GM12878 (cell line): ENCODE measurements around the gene TMPRSS6. TPM values are rescaled to one million over a fixed set of nuclear protein-coding genes. Genes with fewer than 3 reads are reported as not detected.

Experiments used
- ATAC-seq: fragments of 200-7000 bp; cut with Tn5 transposase; 3 replicates; pipeline ENCODE4 v1.9.1; 2020; ENCODE audit warnings: mild to moderate bottlenecking, moderate library complexity
- BruUV-seq: library from RNA; stranded (reverse); fragments of 400-500 nt; replicated peaks from 2 replicates; lab custom pipeline; 2021; lab: Mats Ljungman, UMichigan
- CTCF ChIA-PET: fragments of 300-600 bp; sonication (Branson Sonifier 250); formaldehyde crosslinking; extraction: SDS; loops from one replicate; lab custom pipeline; 2021; ENCODE audit warnings: inconsistent platforms; lab: Yijun Ruan, JAX
- POLR2A ChIA-PET: fragments of 350-600 bp; formaldehyde crosslinking; extraction: SDS; loops from one replicate; lab custom pipeline; 2021; ENCODE audit warnings: inconsistent platforms; lab: Charles Lee
- RAD21 ChIA-PET: fragments of 300-600 bp; sonication (Branson Sonifier 250); formaldehyde crosslinking; loops from one replicate; lab custom pipeline; 2023; ENCODE audit warnings: antibody characterized with exemption; ENCODE audit not compliant: unreplicated experiment; lab: Charles Lee
- SMC1A ChIA-PET: fragments of 300-600 bp; sonication (Branson Sonifier 250); formaldehyde crosslinking; loops from one replicate; lab custom pipeline; 2023; ENCODE audit not compliant: unreplicated experiment, uncharacterized antibody; lab: Charles Lee
- DNase-seq: peaks from one replicate; pipeline ENCODE4 v3.0.0-alpha.2; 2011; ENCODE audit warnings: low read depth, low spot score
- FAIRE-seq: peaks from 3 replicates; lab custom pipeline; 2011; peaks lifted over from hg19 to GRCh38; lab: Jason Lieb, UNC
- H2AFZ ChIP-seq: 2 replicates; pipeline ENCODE4 v1.6.0; 2011; ENCODE audit warnings: low read depth, low read length, control low read depth; ENCODE audit not compliant: control insufficient read depth
- H3K27ac ChIP-seq: 2 replicates; pipeline ENCODE4 v1.5.1; 2011; ENCODE audit warnings: control low read depth; ENCODE audit not compliant: control insufficient read depth, insufficient read depth
- H3K27me3 ChIP-seq, 2 experiments: replicated peaks in 1 of 2; 2 replicates each; pipeline versions ENCODE4 v1.6.0 to v1.6.1; 2011; ENCODE audit warnings: low read length in 1 of 2; ENCODE audit not compliant: control insufficient read depth in 2 of 2, insufficient read depth in 2 of 2
- H3K36me3 ChIP-seq, 2 experiments: 2 replicates each; pipeline ENCODE4 v1.5.1; 2011; ENCODE audit warnings: low read length in 1 of 2; ENCODE audit not compliant: control insufficient read depth in 2 of 2, insufficient read depth in 2 of 2
- H3K4me1 ChIP-seq: 2 replicates; pipeline ENCODE4 v1.6.1; 2011; ENCODE audit warnings: mild to moderate bottlenecking, low read length, moderate library complexity, mixed read lengths; ENCODE audit not compliant: control insufficient read depth, insufficient read depth
- H3K4me2 ChIP-seq: 2 replicates; pipeline ENCODE4 v1.6.0; 2011; ENCODE audit warnings: control low read depth; ENCODE audit not compliant: control insufficient read depth, insufficient read depth
- H3K4me3 ChIP-seq: fragments of 200-600 bp; sonication (generic); 2 replicates; pipeline ENCODE4 v1.5.1; 2016
- H3K79me2 ChIP-seq: 2 replicates; pipeline ENCODE4 v1.6.0; 2011; ENCODE audit warnings: low read length; ENCODE audit not compliant: control insufficient read depth, insufficient read depth
- H3K9ac ChIP-seq: 2 replicates; pipeline ENCODE4 v1.8.0; 2011; ENCODE audit warnings: low read length, control low read depth, mixed read lengths; ENCODE audit not compliant: control insufficient read depth, insufficient read depth
- H3K9me3 ChIP-seq: replicated peaks from 3 replicates; pipeline ENCODE4 v1.5.1; 2011; ENCODE audit warnings: mild to moderate bottlenecking, low read length; ENCODE audit not compliant: control insufficient read depth, insufficient read depth
- H4K20me1 ChIP-seq: 2 replicates; pipeline ENCODE4 v1.6.0; 2011; ENCODE audit not compliant: control insufficient read depth, insufficient read depth
- BRCA1 ChIP-seq: IDR thresholded peaks from 2 replicates; pipeline ENCODE4 v1.6.1; 2011; ENCODE audit warnings: low read depth, low read length, improper control_type of control experiment
- CBX5 ChIP-seq: sonication (generic); IDR thresholded peaks from 2 replicates; pipeline ENCODE4 v1.6.1; 2016; ENCODE audit warnings: low read depth, moderate library complexity, mild to moderate bottlenecking, inconsistent platforms
- ESRRA ChIP-seq: IDR thresholded peaks from 2 replicates; pipeline ENCODE4 v1.6.1; 2012; ENCODE audit warnings: mild to moderate bottlenecking, low read length, improper control_type of control experiment
- NKRF ChIP-seq: fragments of 450-650 bp; conservative IDR thresholded peaks from 2 replicates; pipeline ENCODE4 v1.6.1; 2017; ENCODE audit warnings: mild to moderate bottlenecking, moderate library complexity
- NR2C2 ChIP-seq: IDR thresholded peaks from 2 replicates; pipeline ENCODE4 v1.6.1; 2011; ENCODE audit warnings: borderline replicate concordance, low read depth; ENCODE audit not compliant: control insufficient read depth, insufficient read length
- NR2F1 ChIP-seq: fragments of 450-650 bp; conservative IDR thresholded peaks from 2 replicates; pipeline ENCODE4 v1.6.1; 2017; ENCODE audit warnings: mild to moderate bottlenecking
- POLR2A ChIP-seq: IDR thresholded peaks from 2 replicates; pipeline ENCODE4 v1.6.1; 2011; ENCODE audit warnings: low read depth, mild to moderate bottlenecking, low read length
- POLR2AphosphoS5 ChIP-seq: IDR thresholded peaks from 2 replicates; pipeline ENCODE4 v1.6.1; 2011; ENCODE audit warnings: mild to moderate bottlenecking, low read length, inconsistent platforms
- SP1 ChIP-seq: IDR thresholded peaks from one replicate; pipeline ENCODE4 v1.6.1; 2011; ENCODE audit warnings: low read depth, low read length
- SPI1 ChIP-seq: IDR thresholded peaks from 2 replicates; pipeline ENCODE4 v1.6.1; 2011; ENCODE audit warnings: low read depth, mild to moderate bottlenecking, low read length, moderate library complexity, borderline replicate concordance; ENCODE audit not compliant: insufficient read depth
- WGBS: methylation state at CpG from one replicate; pipeline ENCODE4 v1.1.6; 2016; ENCODE audit warnings: low lambda C conversion rate; ENCODE audit not compliant: insufficient replicate concordance, insufficient coverage; ENCODE audit errors: missing lambda C conversion rate; 5-methylcytosine and 5-hydroxymethylcytosine counted together
- in situ Hi-C: fragments of 300-500 bp; cut with MboI; formaldehyde crosslinking; loops from 9 replicates; pipeline ENCODE4 v1.14.3; 2018; ENCODE audit warnings: mixed read lengths
- intact Hi-C: fragments of 100-400 bp; cut with micrococcal nuclease; formaldehyde crosslinking; loops from one replicate; pipeline ENCODE4 v1.14.2; 2022; ENCODE audit not compliant: unreplicated experiment
- polyA plus RNA-seq, 11 experiments: library from polyadenylated mRNA; depleted of rRNA in 4 of 11; unstranded in 6 of 11; stranded (reverse) in 5 of 11; fragments of >200 nt; fragmentation: Nextera tagmentation in 4 of 11; fragmentation: Illumina TruSeq in 1 of 11; extraction: Ambion mirVana in 4 of 11; extraction: Trizol in 1 of 11; gene quantifications; 1 replicate in 1 of 11; 2 replicates in 10 of 11; pipeline versions ENCODE4 v1.2.1 to v1.2.3, GENCODE V29; 2011 to 2016; ENCODE audit warnings: inconsistent platforms in 2 of 11, missing spikeins in 2 of 11, low read depth in 1 of 11
- total RNA-seq, 4 experiments: library from RNA; depleted of rRNA in 3 of 4; stranded (reverse); fragments of >200 nt in 3 of 4; fragmentation: Illumina TruSeq in 1 of 4; extraction: Trizol in 1 of 4; gene quantifications; 2 replicates each; pipeline versions ENCODE4 v1.2.1 to v1.2.3, GENCODE V29; 2013 to 2021
- TF ChIP-seq, protein P1 (sequence below): IDR thresholded peaks from 2 replicates; pipeline ENCODE4 v1.6.1; 2012; ENCODE audit warnings: mild to moderate bottlenecking, low read depth, low read length

The TMPRSS6 gene
- total and polyA plus RNA-seq, 10 of the 15 experiments (the other 5 are each of a cell fraction or from before 2014, with no cell fraction given), result 0.06 to 0.69 (median 0.19) TPM; not detected in 6

GRCh38 chr22:37112084-37112728 is 2.7 kb upstream of the TMPRSS6 start:
- Histone ChIP-seq H3K79me2 (no peaks in the 10 kb centered on the region), H3K9me3 (no peaks in the 10 kb centered on the region), H2AFZ (no peak overlapping the region), H3K4me3 (no peak overlapping the region), H3K36me3 (no peaks in the 10 kb centered on the region), H3K4me1 (no peaks in the 10 kb centered on the region), H3K27me3 (no peaks in the 10 kb centered on the region), H3K4me2 (no peak overlapping the region), H3K9ac (no peak overlapping the region), H4K20me1 (no peaks in the 10 kb centered on the region), H3K27ac (no peak overlapping the region)
- POLR2A ChIA-PET, result no interaction called here
- no peak for ATAC-seq
- TF ChIP-seq POLR2A (no peak), NR2F1 (no peak), SPI1 (no peak), ESRRA (no peak), SP1 (no peak), POLR2AphosphoS5 (no peak), BRCA1 (no peak), CBX5 (no peak), NR2C2 (no peak), NKRF (no peak)
- TF ChIP-seq, protein P1, sequence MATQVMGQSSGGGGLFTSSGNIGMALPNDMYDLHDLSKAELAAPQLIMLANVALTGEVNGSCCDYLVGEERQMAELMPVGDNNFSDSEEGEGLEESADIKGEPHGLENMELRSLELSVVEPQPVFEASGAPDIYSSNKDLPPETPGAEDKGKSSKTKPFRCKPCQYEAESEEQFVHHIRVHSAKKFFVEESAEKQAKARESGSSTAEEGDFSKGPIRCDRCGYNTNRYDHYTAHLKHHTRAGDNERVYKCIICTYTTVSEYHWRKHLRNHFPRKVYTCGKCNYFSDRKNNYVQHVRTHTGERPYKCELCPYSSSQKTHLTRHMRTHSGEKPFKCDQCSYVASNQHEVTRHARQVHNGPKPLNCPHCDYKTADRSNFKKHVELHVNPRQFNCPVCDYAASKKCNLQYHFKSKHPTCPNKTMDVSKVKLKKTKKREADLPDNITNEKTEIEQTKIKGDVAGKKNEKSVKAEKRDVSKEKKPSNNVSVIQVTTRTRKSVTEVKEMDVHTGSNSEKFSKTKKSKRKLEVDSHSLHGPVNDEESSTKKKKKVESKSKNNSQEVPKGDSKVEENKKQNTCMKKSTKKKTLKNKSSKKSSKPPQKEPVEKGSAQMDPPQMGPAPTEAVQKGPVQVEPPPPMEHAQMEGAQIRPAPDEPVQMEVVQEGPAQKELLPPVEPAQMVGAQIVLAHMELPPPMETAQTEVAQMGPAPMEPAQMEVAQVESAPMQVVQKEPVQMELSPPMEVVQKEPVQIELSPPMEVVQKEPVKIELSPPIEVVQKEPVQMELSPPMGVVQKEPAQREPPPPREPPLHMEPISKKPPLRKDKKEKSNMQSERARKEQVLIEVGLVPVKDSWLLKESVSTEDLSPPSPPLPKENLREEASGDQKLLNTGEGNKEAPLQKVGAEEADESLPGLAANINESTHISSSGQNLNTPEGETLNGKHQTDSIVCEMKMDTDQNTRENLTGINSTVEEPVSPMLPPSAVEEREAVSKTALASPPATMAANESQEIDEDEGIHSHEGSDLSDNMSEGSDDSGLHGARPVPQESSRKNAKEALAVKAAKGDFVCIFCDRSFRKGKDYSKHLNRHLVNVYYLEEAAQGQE, result no peak
- FAIRE-seq, result no peak
- no peak for DNase-seq
- no TSS peak for BruUV-seq
- in situ Hi-C loops (no loop called here), intact Hi-C loops (no loop called here)
- WGBS, result 51% methylated on average over 11 of the region's 12 CpGs
- SMC1A ChIA-PET, result no interaction called here
- RAD21 ChIA-PET, result no interaction called here
- CTCF ChIA-PET, result no interaction called here
